NAMALWA (cell line): ENCODE data around the gene HOOK2.
"Not testable (repeated sequence)": the region's sequence is repeated elsewhere in the genome, so short reads cannot be mapped to it uniquely, and the experiment has no call there.

Experiments
- DNase-seq: peaks from one replicate; pipeline ENCODE4 v3.0.0-alpha.2; 2015; ENCODE audit warnings: low spot score

HOOK2 gene

GRCh38 chr19:12752056-12752781, 23.1 kb downstream of the HOOK2 start:
- DNase-seq = no peak

- no peak for DNase-seq
Observed at GRCh38 chr19:12751635-12752034, 23.7 kb downstream of the HOOK2 start, which contains the start of gene BEST2. Gene BEST2 (plus strand): TSS chr19:12751791. CDS start chr19:12752593, 802 bp downstream.

- DNase-seq = no peak
Observed at GRCh38 chr19:12750851-12751250, 24.5 kb downstream of the HOOK2 start.

GRCh38 chr19:12749938-12750521, 25.3 kb downstream of the HOOK2 start:
- no peak for DNase-seq

GRCh38 chr19:12748489-12748888, 26.9 kb downstream of the HOOK2 start:
- no peak for DNase-seq

GRCh38 chr19:12745166-12745897, 30.0 kb downstream of the HOOK2 start:
- no peak for DNase-seq

- DNase-seq = no peak
Observed at GRCh38 chr19:12737835-12738351, 37.5 kb downstream of the HOOK2 start.

- DNase-seq = peak; percentile 96
Observed at GRCh38 chr19:12736995-12737834, 38.1 kb downstream of the HOOK2 start, which contains the start of gene GET3. Gene GET3 (plus strand): TSS chr19:12737497. CDS start chr19:12737506, 9 bp downstream.

- peak; percentile 87 for DNase-seq
Observed at GRCh38 chr19:12733369-12734214, 41.8 kb downstream of the HOOK2 start.

- DNase-seq = no peak
Observed at GRCh38 chr19:12731337-12731736, 44.0 kb downstream of the HOOK2 start.

- no peak for DNase-seq
Observed at GRCh38 chr19:12730064-12730463, 45.3 kb downstream of the HOOK2 start.

- no peak for DNase-seq
Observed at GRCh38 chr19:12727745-12728433, 47.5 kb downstream of the HOOK2 start.

GRCh38 chr19:12726988-12727316, 48.4 kb downstream of the HOOK2 start:
- no peak for DNase-seq

GRCh38 chr19:12725612-12726011, 49.7 kb downstream of the HOOK2 start:
- DNase-seq = not testable (repeated sequence)

- DNase-seq = peak; percentile 91
Observed at GRCh38 chr19:12723641-12724426, 51.5 kb downstream of the HOOK2 start, which contains the start of gene TNPO2. Gene TNPO2 (minus strand): TSS chr19:12723932. CDS start chr19:12720977, 2,955 bp downstream.

GRCh38 chr19:12723381-12723640, 52.0 kb downstream of the HOOK2 start:
- DNase-seq = no peak

GRCh38 chr19:12722566-12723380, 52.6 kb downstream of the HOOK2 start:
- DNase-seq = peak; percentile 98

- peak; percentile 63 for DNase-seq
Observed at GRCh38 chr19:12721656-12722565, 53.4 kb downstream of the HOOK2 start.
